Calu3 (cell line): ENCODE measurements around the gene MMS22L. TPM values are rescaled to one million over a fixed set of nuclear protein-coding genes. Genes with fewer than 3 reads are reported as not detected.

ENCODE experiments used
- BruUV-seq: library from RNA; stranded (reverse); fragments of 400-500 nt; replicated peaks from 2 replicates; lab custom pipeline; 2021; lab: Mats Ljungman, UMichigan
- CTCF ChIA-PET: fragments of 300-600 bp; sonication (Branson Sonifier 250); formaldehyde crosslinking; loops from one replicate; lab custom pipeline; 2022; ENCODE audit warnings: antibody characterized with exemption; lab: Charles Lee
- DNase-seq: peaks from one replicate; pipeline ENCODE4 v3.0.0; 2022
- H3K27ac Mint-ChIP-seq: one replicate; pipeline ENCODE4 v1.8.0; 2022; ENCODE audit warnings: mixed read lengths; ENCODE audit not compliant: unreplicated experiment
- H3K27me3 Mint-ChIP-seq: one replicate; pipeline ENCODE4 v1.8.0; 2022; ENCODE audit warnings: mixed read lengths; ENCODE audit not compliant: unreplicated experiment
- H3K36me3 Mint-ChIP-seq: one replicate; pipeline ENCODE4 v1.8.0; 2022; ENCODE audit warnings: mild to moderate bottlenecking, moderate library complexity, mixed read lengths; ENCODE audit not compliant: insufficient read depth, unreplicated experiment
- H3K4me1 Mint-ChIP-seq: one replicate; pipeline ENCODE4 v1.8.0; 2022; ENCODE audit warnings: mild to moderate bottlenecking, low read depth, mixed read lengths; ENCODE audit not compliant: unreplicated experiment
- H3K4me3 Mint-ChIP-seq: one replicate; pipeline ENCODE4 v1.8.0; 2022; ENCODE audit warnings: mild to moderate bottlenecking, low read depth, moderate library complexity, mixed read lengths; ENCODE audit not compliant: unreplicated experiment
- H3K9me3 Mint-ChIP-seq: one replicate; pipeline ENCODE4 v1.8.0; 2022; ENCODE audit warnings: low read depth, mixed read lengths; ENCODE audit not compliant: unreplicated experiment
- intact Hi-C: fragments of 100-400 bp; cut with micrococcal nuclease; formaldehyde crosslinking; loops from one replicate; pipeline ENCODE4 v1.10.0; 2022; ENCODE audit not compliant: unreplicated experiment
- total RNA-seq: library from RNA; stranded (reverse); gene quantifications from 2 replicates; pipeline ENCODE4 v1.2.3, GENCODE V29; 2022
- TF ChIP-seq, protein P1 (sequence below): fragments of 200-600 bp; IDR thresholded peaks from one replicate; pipeline ENCODE4 v1.8.0; 2022; ENCODE audit warnings: antibody characterized with exemption; ENCODE audit not compliant: unreplicated experiment

The MMS22L gene
- total RNA-seq, 1 experiment from 2014 or later = 26.0 TPM

DNA sequence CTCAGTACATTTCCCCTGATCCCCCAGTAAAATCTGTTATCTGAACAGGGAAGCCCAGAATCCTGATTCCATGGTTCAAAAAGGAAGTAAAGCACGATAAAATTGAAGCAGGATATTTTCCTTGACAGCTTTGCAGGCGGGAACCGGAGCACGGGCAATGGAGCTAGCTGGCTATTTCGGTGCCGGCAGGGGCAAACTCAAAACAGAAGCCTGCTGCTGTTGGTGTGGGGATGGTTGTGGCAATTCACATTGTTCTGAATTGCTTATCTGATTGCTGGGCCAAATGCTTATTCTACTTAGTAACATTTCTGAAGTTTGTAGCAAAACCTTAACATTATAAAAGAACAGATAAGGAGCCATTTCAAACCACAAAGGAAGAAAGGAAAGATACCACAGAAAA is 172.4 kb downstream of the MMS22L start:
- Mint-ChIP-seq H3K9me3 (no peaks in the 10 kb centered on the region), H3K36me3 (no peaks in the 10 kb centered on the region), H3K4me1 (no peaks in the 10 kb centered on the region), H3K27ac (no peak overlapping the region), H3K27me3 (no peaks in the 10 kb centered on the region), H3K4me3 (no peak overlapping the region)
- no peak for DNase-seq
- TF ChIP-seq, protein P1, sequence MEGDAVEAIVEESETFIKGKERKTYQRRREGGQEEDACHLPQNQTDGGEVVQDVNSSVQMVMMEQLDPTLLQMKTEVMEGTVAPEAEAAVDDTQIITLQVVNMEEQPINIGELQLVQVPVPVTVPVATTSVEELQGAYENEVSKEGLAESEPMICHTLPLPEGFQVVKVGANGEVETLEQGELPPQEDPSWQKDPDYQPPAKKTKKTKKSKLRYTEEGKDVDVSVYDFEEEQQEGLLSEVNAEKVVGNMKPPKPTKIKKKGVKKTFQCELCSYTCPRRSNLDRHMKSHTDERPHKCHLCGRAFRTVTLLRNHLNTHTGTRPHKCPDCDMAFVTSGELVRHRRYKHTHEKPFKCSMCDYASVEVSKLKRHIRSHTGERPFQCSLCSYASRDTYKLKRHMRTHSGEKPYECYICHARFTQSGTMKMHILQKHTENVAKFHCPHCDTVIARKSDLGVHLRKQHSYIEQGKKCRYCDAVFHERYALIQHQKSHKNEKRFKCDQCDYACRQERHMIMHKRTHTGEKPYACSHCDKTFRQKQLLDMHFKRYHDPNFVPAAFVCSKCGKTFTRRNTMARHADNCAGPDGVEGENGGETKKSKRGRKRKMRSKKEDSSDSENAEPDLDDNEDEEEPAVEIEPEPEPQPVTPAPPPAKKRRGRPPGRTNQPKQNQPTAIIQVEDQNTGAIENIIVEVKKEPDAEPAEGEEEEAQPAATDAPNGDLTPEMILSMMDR = no peak
- BruUV-seq = no TSS peak
- CTCF ChIA-PET = no interaction called here
- intact Hi-C loops = no loop called here

DNA sequence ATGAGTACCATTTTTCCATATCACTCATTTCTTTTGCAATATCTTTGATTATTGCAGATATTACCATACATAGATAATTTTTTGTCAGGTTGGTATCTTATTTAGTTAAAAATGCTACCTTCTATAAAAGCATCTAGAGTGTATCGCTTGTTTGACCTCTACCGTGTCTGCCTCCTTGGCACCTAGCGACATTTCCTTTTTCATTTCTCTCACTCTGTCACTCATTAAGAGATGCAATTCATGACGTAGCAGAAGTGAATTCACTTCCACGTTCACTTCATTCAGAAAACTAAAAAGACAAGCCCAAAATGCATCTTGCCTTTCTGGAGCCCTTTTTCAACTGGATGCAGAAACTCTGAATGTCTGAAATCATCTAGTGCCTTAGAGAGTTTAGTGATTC is 172.9 kb downstream of the MMS22L start:
- Mint-ChIP-seq H3K27me3 (no peaks in the 10 kb centered on the region), H3K9me3 (no peaks in the 10 kb centered on the region), H3K27ac (no peak overlapping the region), H3K4me3 (no peak overlapping the region), H3K4me1 (no peaks in the 10 kb centered on the region), H3K36me3 (no peaks in the 10 kb centered on the region)
- CTCF ChIA-PET = no interaction called here
- no peak for DNase-seq
- BruUV-seq = no TSS peak
- intact Hi-C loops = no loop called here
- TF ChIP-seq, protein P1 = no peak

DNA sequence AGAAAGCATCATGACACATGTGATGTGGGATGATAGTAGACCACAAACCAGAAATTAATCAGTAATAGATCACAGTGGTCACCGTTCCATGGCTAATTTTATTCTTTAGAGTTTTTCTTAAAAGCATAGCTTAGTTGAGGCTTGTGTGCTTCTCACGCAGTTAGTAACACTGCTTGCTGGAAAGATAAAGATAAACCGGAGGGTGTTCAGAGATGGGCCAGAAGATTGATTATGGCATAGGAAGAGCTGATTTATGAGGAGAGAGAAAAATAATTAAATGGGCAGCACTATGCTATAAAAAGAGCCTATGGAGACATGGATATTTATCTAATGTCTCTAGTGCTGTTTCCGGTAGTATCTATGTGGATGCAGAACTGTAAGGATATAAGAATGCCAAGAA is 173.6 kb downstream of the MMS22L start:
- H3K4me1 Mint-ChIP-seq = no peaks in the 10 kb centered on the region
- BruUV-seq = no TSS peak
- no peak for DNase-seq
- intact Hi-C loops = no loop called here
- no peak overlapping the region for H3K27ac Mint-ChIP-seq
- CTCF ChIA-PET = no interaction called here
- H3K9me3 Mint-ChIP-seq = no peaks in the 10 kb centered on the region
- H3K36me3 Mint-ChIP-seq = no peaks in the 10 kb centered on the region
- H3K27me3 Mint-ChIP-seq = no peaks in the 10 kb centered on the region
- H3K4me3 Mint-ChIP-seq = no peak overlapping the region
- TF ChIP-seq, protein P1 = no peak

DNA sequence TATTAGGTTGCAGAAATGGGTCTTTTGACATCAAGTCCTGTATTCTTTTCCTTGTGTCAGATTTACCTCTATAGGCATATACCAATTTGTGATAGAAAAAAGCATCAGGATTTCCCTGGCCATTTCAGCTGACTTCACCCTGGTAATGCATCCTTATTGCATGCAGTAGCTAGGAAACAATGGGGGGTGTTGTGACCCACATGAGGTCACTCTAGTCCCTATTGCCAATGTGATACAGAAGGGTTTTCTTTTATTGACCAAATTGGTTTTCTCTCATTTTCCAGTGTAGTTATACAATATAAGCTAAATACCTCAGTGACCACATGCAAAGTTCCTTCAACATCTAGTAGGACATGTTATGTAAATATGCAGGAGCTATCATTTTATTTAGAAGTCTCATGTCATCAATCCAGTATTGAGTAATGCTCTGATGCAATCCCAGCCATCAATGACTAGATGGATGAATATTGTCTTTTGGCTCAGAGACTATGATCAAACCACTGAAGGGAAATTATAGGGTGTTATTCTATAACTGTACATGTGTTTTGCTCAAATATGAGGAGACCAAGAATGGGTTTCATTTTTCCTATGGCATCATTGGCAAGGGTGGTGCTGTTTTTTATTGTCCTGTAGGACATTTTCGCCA is 180.7 kb downstream of the MMS22L start:
- no peak overlapping the region for H3K27ac Mint-ChIP-seq
- no peaks in the 10 kb centered on the region for H3K9me3 Mint-ChIP-seq
- H3K36me3 Mint-ChIP-seq = no peaks in the 10 kb centered on the region
- H3K4me1 Mint-ChIP-seq = no peaks in the 10 kb centered on the region
- H3K27me3 Mint-ChIP-seq = no peaks in the 10 kb centered on the region
- H3K4me3 Mint-ChIP-seq = no peak overlapping the region
- intact Hi-C loops = no loop called here
- CTCF ChIA-PET = no interaction called here
- TF ChIP-seq, protein P1 = no peak
- BruUV-seq = no TSS peak
- DNase-seq = no peak
